Pancreas (tissue), 10 donors: ENCODE measurements around the gene AFF3. TPM values are rescaled to one million over a fixed set of nuclear protein-coding genes. Genes with fewer than 3 reads are reported as not detected.

Source experiments
- ATAC-seq, 4 donors: fragments of 200-7000 bp; cut with Tn5 transposase; one replicate each; pipeline versions ENCODE4 v1.8.0 to v1.9.1; 2020; ENCODE audit warnings: mild to moderate bottlenecking in 4 of 4, moderate library complexity in 4 of 4
- DNase-seq, 6 donors: peaks; one replicate each; pipeline ENCODE4 v3.0.0-alpha.2; 2020
- FAIRE-seq: peaks from 2 replicates; lab custom pipeline; 2012; peaks lifted over from hg19 to GRCh38; lab: Jason Lieb, UNC
- H3K27ac ChIP-seq, 4 donors: fragments of 200-600 bp; sonication (generic); 1 replicate in 3 of 4; 2 replicates in 1 of 4; pipeline versions ENCODE4 v1.5.0 to v1.8.0; 2020
- H3K27me3 ChIP-seq, 4 donors: fragments of 200-600 bp; one replicate each; pipeline ENCODE4 v1.8.0; 2021
- H3K36me3 ChIP-seq, 3 donors: fragments of 200-600 bp; sonication (generic) in 1 of 3; one replicate each; pipeline versions ENCODE4 v1.5.0 to v1.8.0; 2020 to 2021
- H3K4me1 ChIP-seq, 3 donors: fragments of 200-600 bp; one replicate each; pipeline ENCODE4 v1.8.0; 2021
- H3K4me3 ChIP-seq, 4 donors: fragments of 200-600 bp; sonication (generic) in 2 of 4; one replicate each; pipeline versions ENCODE4 v1.5.0 to v1.8.0; 2020 to 2021
- H3K9me3 ChIP-seq, 4 donors: fragments of 200-600 bp; one replicate each; pipeline ENCODE4 v1.8.0; 2021
- WGBS, 2 donors: extraction: QIAGEN DNeasy Blood & Tissue Kit; methylation state at CpG; one replicate each; pipeline ENCODE4 v1.1.7; 2013; 5-methylcytosine and 5-hydroxymethylcytosine counted together
- intact Hi-C, 3 donors: fragments of 100-400 bp; cut with DNase I; formaldehyde crosslinking; loops; one replicate each; pipeline versions ENCODE4 v1.11.1 to v1.14.2; 2022
- polyA plus RNA-seq, 2 donors: library from polyadenylated mRNA; stranded (reverse); fragments of 200-250 nt; gene quantifications; one replicate each; pipeline ENCODE4 v1.2.3, GENCODE V29; 2013
- total RNA-seq, 6 donors: library from RNA; stranded (reverse); fragmentation: NEBNext Ultra II Directional in 4 of 6; extraction: Animal tissue kit (Norgen Biotek cat#: 25700) in 4 of 6; gene quantifications; one replicate each; pipeline versions ENCODE4 v1.2.1 to v1.2.4, GENCODE V29; 2021 to 2023
- TF ChIP-seq, protein P1 (sequence below), 4 donors: fragments of 200-600 bp; sonication (generic) in 3 of 4; IDR thresholded peaks; one replicate each; pipeline versions ENCODE4 v1.5.0 to v1.8.0; 2021; ENCODE audit warnings: antibody characterized with exemption in 4 of 4
- donor health status: healthy with polysubstance abuse.
- donor health status: DM: no; HTN: no; CAD: no; lungs with moderate emphysema.
- donor health status: DM: no; HTN: no; CAD: no.
- donor health status: control.
- donor health status: control.
- donor health status: Bipolar disorder and iron deficiency.
- donor health status: DM: yes; HTN: yes; CAD: no.
- donor health status: DM: no; HTN: no; CAD: no.
- donor health status: DM: no; HTN: no; CAD: no.
- donor health status: DM: yes; HTN: yes; CAD: no.

AFF3 gene
- total and polyA plus RNA-seq, 8 donors: 0.19 to 1.1 (median 0.54) TPM

DNA sequence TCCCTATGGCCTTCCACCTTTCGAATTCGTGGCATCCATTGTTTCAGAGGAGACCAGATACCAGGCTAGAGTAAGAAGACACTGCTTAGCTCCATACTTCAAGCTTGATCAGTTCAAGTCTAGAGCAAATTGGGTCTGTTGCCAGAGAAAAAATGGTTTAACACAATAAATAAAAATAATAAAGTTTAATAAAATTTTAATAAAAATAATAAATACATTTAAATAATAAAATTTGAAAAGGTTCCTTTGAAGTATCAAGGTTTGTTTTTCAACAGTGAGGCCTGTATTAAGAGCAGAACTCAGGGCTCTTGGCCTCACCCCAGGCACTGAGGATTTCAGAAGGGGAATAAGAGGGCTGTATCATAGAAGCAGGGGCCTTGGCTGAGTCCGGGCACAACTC lies 547.0 kb downstream of the AFF3 start:
- no peak overlapping the region for H3K4me3 ChIP-seq
- FAIRE-seq: no peak
- DNase-seq: no peak
- H3K36me3 ChIP-seq: no peaks in the 10 kb centered on the region
- TF ChIP-seq, protein P1, sequence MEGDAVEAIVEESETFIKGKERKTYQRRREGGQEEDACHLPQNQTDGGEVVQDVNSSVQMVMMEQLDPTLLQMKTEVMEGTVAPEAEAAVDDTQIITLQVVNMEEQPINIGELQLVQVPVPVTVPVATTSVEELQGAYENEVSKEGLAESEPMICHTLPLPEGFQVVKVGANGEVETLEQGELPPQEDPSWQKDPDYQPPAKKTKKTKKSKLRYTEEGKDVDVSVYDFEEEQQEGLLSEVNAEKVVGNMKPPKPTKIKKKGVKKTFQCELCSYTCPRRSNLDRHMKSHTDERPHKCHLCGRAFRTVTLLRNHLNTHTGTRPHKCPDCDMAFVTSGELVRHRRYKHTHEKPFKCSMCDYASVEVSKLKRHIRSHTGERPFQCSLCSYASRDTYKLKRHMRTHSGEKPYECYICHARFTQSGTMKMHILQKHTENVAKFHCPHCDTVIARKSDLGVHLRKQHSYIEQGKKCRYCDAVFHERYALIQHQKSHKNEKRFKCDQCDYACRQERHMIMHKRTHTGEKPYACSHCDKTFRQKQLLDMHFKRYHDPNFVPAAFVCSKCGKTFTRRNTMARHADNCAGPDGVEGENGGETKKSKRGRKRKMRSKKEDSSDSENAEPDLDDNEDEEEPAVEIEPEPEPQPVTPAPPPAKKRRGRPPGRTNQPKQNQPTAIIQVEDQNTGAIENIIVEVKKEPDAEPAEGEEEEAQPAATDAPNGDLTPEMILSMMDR (IDR thresholded peaks at IDR 0.05): no peak
- intact Hi-C loops: no loop called here
- ATAC-seq: no peak
- no peaks in the 10 kb centered on the region for H3K9me3 ChIP-seq
- H3K27me3 ChIP-seq: no peaks in the 10 kb centered on the region
- no peaks in the 10 kb centered on the region for H3K4me1 ChIP-seq
- 86 to 94% methylated on average over 3 of the region's 3 CpGs for WGBS, 2 donors
- no peak overlapping the region for H3K27ac ChIP-seq

DNA sequence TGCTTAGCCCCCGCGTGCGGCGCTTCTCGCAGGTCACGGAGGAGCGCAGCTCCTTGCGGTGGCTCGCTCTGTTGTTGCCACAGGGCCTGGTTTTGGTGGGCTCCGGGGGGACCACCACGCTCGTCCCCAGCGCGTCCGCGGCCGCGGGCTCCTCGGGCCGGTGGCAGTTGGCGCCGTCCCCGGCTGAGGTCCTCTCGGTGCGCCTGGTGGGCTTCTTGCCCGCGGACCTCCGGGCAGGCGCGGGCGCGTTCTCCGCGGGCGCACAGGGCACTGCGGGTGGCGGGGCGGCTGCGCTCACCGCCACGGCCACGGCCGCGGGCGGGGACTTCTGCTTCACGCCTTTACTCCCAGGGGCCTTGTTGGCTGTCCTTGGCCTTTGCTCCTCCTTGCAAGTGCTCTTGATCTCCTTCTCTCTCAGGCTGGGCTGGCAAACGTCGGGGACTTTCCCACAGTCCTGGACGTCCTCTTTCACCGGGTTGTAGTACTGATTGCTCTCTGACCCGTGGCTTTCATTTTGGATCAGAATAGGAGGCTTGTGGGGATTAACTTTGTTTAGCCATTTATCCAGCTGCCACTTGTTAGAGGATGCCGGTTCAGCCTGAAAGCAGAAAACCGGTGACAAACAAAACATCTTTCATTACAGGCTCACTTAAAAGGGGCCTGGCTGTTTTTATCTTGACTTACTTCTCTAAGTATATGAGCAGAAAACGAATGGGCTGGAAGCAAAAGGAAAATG lies 548.5 kb downstream of the AFF3 start:
- H3K4me1 ChIP-seq: no peaks in the 10 kb centered on the region
- WGBS, 2 donors: 66 to 72% methylated on average over 54 of the region's 54 CpGs
- TF ChIP-seq, protein P1 (IDR thresholded peaks at IDR 0.05): no peak
- no peak overlapping the region for H3K27ac ChIP-seq
- FAIRE-seq (no peak), ATAC-seq (no peak), DNase-seq (no peak)
- no peak overlapping the region for H3K4me3 ChIP-seq
- no peaks in the 10 kb centered on the region for H3K9me3 ChIP-seq
- no peaks in the 10 kb centered on the region for H3K27me3 ChIP-seq
- H3K36me3 ChIP-seq: no peaks in the 10 kb centered on the region
- intact Hi-C loops: no loop called here

- intact Hi-C loops: no loop called here
- Histone ChIP-seq H3K27ac (no peak overlapping the region), H3K4me3 (no peak overlapping the region), H3K4me1 (no peaks in the 10 kb centered on the region), H3K9me3 (no peaks in the 10 kb centered on the region), H3K27me3 (no peaks in the 10 kb centered on the region), H3K36me3 (no peaks in the 10 kb centered on the region)
- 86 to 89% methylated on average over 3 of the region's 3 CpGs for WGBS, 2 donors
- TF ChIP-seq, protein P1 (IDR thresholded peaks at IDR 0.05): no peak
- FAIRE-seq (no peak), ATAC-seq (no peak), DNase-seq (no peak)
These were observed 565.6 kb downstream of the AFF3 start for GRCh38 chr2:99576775-99577174.

- Histone ChIP-seq H3K4me1 (no peaks in the 10 kb centered on the region), H3K36me3 (no peaks in the 10 kb centered on the region), H3K9me3 (no peaks in the 10 kb centered on the region), H3K27ac (no peak overlapping the region), H3K4me3 (no peak overlapping the region), H3K27me3 (no peaks in the 10 kb centered on the region)
- TF ChIP-seq, protein P1 (IDR thresholded peaks at IDR 0.05): no peak
- 76 to 82% methylated on average over 11 of the region's 11 CpGs for WGBS, 2 donors
- FAIRE-seq: no peak
- intact Hi-C loops: no loop called here
- no peak for DNase-seq
- no peak for ATAC-seq
These were observed 568.6 kb downstream of the AFF3 start for GRCh38 chr2:99573634-99574251.
